Heart left ventricle (tissue), 13 donors: ENCODE data around the gene CPNE4.

Experiments
- POLR2A ChIP-seq, 2 donors: fragments of 450-650 bp; IDR thresholded peaks; one replicate each; pipeline ENCODE4 v1.6.1; 2017; ENCODE audit warnings: antibody characterized with exemption in 2 of 2, mild to moderate bottlenecking in 2 of 2, moderate library complexity in 2 of 2
- TF ChIP-seq, protein P1 (sequence below), 12 donors: fragments of 200-600 bp; sonication (generic) in 4 of 12; IDR thresholded peaks; one replicate each; pipeline versions ENCODE4 v1.5.0 to v1.8.0; 2018 to 2022; ENCODE audit warnings: antibody characterized with exemption in 12 of 12, mild to moderate bottlenecking in 5 of 12
- donor health status: ischemic (EF 13 %, LVEDD 7.1; RV severe dilation, severe dysfunction).
- donor health status: DM: no; HTN: yes; CAD: no.
- donor health status: DM: no; HTN: no; CAD: no.
- donor health status: ischemic (EF 25% LVEDD 6.9; RV normal size, moderate dysfunction).
- donor health status: ischemic (EF 25% LVEDD 5.7; RV mildly dilated, moderate dysfunction).
- donor health status: ischemic (EF 35%, LVEDD 5.7; RV mildly dilated, moderate dysfunction).
- donor health status: nonischemic (EF 11% LVEDD 7.7; RV severe dilation, severe dysfunction).
- donor health status: DM: yes; HTN: yes; CAD: no.
- donor health status: PGD.
- donor health status: ischemic (EF 29% LVEDD 5.4; RV normal size, mild dysfunction).
- donor health status: nonischemic (EF 23%, LVEDD 6.1; RV moderate dilation, normal function).

DNA sequence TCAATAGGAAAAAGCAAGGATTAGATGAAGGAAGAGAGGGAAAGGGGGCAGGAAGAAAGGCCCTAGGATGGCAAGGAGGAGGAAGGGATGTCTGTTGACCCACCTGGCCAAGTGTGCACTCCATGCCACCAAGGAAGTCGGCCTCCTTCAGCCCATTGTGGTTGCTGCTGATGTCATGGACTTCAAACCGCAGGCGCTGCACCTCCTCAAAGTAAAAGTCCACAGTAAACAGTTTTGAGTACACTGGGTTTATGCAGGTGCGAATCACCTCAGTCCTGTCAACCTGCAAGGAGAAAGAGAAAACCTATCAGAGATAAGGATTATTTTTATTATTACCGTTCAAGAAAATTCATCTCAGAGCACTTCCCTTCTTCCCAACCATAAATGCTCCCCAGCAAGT, 311.5 kb downstream of the CPNE4 start:
- TF ChIP-seq, protein P1, sequence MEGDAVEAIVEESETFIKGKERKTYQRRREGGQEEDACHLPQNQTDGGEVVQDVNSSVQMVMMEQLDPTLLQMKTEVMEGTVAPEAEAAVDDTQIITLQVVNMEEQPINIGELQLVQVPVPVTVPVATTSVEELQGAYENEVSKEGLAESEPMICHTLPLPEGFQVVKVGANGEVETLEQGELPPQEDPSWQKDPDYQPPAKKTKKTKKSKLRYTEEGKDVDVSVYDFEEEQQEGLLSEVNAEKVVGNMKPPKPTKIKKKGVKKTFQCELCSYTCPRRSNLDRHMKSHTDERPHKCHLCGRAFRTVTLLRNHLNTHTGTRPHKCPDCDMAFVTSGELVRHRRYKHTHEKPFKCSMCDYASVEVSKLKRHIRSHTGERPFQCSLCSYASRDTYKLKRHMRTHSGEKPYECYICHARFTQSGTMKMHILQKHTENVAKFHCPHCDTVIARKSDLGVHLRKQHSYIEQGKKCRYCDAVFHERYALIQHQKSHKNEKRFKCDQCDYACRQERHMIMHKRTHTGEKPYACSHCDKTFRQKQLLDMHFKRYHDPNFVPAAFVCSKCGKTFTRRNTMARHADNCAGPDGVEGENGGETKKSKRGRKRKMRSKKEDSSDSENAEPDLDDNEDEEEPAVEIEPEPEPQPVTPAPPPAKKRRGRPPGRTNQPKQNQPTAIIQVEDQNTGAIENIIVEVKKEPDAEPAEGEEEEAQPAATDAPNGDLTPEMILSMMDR (IDR thresholded peaks at IDR 0.05), result no peak
- TF ChIP-seq POLR2A (IDR thresholded peaks at IDR 0.05), result no peak
